ENCODE data around the gene ADAM22. TPM values are rescaled to one million over a fixed set of nuclear protein-coding genes. Genes with fewer than 3 reads are reported as not detected.
"Not testable (repeated sequence)": the region's sequence is repeated elsewhere in the genome, so short reads cannot be mapped to it uniquely, and the experiment has no call there.

Gene ADAM22
- total and polyA plus RNA-seq, 7 donors = 0.09 to 7.0 (median 0.42) TPM

DNA sequence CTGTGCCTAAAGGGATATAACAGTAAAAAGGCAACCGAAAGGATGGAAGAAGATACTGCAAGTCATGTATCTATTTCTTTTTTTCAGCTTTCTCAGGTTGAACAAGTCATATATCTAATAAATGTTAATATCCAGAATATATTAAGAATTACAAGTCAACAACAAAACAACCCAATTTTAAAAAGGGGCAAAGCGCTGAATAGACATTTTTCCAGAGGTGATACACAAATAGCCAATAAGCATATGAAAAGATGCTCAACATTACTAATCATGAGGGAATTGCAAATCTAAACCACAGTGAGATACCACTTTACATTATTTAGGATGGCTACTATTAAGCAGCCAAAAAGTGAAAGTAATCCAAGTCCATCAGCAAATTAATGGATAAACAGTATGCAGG is 34.8 kb upstream of the ADAM22 start:
- Histone ChIP-seq H3K9me3 (no peaks in the 10 kb centered on the region), H3K4me3 (no peak overlapping the region), H3K27ac (no peak overlapping the region), H3K4me1 (no peaks in the 10 kb centered on the region), H3K27me3 (ENCODE audit: insufficient read depth in 3 of 3, low read length in 2 of 3) (no peaks in the 10 kb centered on the region), H3K36me3 (ENCODE audit: insufficient read depth in 1 of 2, low read depth in 1 of 2) (peaks cover 0 to 45% of the 10 kb centered on the region in 2 donors)
- TF ChIP-seq, protein P1, sequence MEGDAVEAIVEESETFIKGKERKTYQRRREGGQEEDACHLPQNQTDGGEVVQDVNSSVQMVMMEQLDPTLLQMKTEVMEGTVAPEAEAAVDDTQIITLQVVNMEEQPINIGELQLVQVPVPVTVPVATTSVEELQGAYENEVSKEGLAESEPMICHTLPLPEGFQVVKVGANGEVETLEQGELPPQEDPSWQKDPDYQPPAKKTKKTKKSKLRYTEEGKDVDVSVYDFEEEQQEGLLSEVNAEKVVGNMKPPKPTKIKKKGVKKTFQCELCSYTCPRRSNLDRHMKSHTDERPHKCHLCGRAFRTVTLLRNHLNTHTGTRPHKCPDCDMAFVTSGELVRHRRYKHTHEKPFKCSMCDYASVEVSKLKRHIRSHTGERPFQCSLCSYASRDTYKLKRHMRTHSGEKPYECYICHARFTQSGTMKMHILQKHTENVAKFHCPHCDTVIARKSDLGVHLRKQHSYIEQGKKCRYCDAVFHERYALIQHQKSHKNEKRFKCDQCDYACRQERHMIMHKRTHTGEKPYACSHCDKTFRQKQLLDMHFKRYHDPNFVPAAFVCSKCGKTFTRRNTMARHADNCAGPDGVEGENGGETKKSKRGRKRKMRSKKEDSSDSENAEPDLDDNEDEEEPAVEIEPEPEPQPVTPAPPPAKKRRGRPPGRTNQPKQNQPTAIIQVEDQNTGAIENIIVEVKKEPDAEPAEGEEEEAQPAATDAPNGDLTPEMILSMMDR (IDR thresholded peaks at IDR 0.05) = no peak
- intact Hi-C loops (cut with DNase I) = no loop called here
- 98 to 99% (median 98%) methylated on average over 2 of the region's 2 CpGs for WGBS, 3 donors
- ATAC-seq (no peak), DNase-seq (no peak)

DNA sequence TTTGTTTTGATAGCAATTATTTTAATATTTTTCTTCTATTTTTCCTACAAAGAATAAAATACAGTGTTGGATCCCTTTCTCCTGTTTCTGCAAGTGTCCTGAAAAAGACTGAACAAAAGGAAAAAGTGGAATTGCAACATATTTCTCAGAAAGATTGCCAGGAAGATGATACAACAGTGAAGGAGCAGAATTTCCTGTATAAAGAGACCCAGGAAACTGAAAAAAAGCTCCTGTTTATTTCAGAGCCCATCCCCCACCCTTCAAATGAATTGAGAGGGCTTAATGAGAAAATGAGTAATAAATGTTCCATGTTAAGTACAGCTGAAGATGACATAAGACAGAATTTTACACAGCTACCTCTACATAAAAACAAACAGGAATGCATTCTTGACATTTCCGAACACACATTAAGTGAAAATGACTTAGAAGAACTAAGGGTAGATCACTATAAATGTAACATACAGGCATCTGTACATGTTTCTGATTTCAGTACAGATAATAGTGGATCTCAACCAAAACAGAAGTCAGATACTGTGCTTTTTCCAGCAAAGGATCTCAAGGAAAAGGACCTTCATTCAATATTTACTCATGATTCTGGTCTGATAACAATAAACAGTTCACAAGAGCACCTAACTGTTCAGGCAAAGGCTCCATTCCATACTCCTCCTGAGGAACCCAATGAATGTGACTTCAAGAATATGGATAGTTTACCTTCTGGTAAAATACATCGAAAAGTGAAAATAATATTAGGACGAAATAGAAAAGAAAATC is 26.7 kb upstream of the ADAM22 start:
- H3K4me1 ChIP-seq; DNase-seq; ATAC-seq; intact Hi-C loops (cut with DNase I); H3K9me3 ChIP-seq; H3K27ac ChIP-seq; H3K4me3 ChIP-seq; H3K27me3 ChIP-seq (ENCODE audit: insufficient read depth in 3 of 3, low read length in 2 of 3): not testable (repeated sequence)
- 94 to 97% (median 97%) methylated on average over 3 of the region's 3 CpGs for WGBS, 3 donors
- peaks cover 0 to 15% of the 10 kb centered on the region in 2 donors for H3K36me3 ChIP-seq (ENCODE audit: insufficient read depth in 1 of 2, low read depth in 1 of 2)

DNA sequence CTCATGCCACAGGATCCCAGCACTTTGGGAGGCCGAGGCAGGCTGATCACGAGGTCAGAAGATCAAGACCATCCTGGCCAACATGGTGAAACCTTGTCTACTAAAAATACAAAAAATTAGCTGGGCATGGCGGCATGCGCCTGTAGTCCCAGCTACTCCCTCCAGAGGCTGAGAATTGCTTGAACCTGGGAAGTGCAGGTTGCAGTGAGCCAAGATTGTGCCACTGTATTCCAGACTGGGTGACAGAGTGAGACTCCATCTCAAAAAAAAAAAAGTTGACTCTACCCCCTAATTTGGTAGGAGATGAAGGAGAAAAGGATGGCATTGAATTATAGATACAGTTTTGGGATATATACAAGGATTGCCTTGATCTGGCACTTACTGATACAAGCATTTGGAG is 25.2 kb upstream of the ADAM22 start:
- H3K9me3 ChIP-seq; ATAC-seq; H3K4me1 ChIP-seq; H3K27me3 ChIP-seq (ENCODE audit: insufficient read depth in 3 of 3, low read length in 2 of 3); H3K27ac ChIP-seq; intact Hi-C loops (cut with DNase I); H3K4me3 ChIP-seq; DNase-seq: not testable (repeated sequence)
- H3K36me3 ChIP-seq (ENCODE audit: insufficient read depth in 1 of 2, low read depth in 1 of 2) = peaks cover 0 to 15% of the 10 kb centered on the region in 2 donors
- WGBS, 3 donors = 98 to 99% (median 99%) methylated on average over 4 of the region's 4 CpGs

DNA sequence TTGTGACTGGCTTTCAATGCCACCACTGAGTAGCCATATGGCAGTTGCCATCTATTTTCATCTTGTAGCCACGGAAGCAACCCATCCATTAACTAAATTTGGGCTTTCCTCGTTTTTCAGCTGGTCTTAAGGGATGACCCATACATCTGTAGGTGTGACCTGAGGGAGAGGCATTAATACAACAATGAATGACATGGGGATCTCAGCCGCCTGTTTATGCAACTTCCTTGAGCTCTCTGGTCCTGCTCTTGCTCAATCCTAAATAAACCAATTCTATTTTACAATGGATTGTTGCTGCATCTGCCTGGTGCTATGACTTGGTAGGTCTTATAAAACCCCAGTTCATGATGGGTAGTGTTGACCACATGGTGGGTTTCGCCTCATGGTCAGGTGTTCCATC is 21.9 kb upstream of the ADAM22 start:
- H3K4me3 ChIP-seq = no peak overlapping the region
- intact Hi-C loops (cut with DNase I) = no loop called here

DNA sequence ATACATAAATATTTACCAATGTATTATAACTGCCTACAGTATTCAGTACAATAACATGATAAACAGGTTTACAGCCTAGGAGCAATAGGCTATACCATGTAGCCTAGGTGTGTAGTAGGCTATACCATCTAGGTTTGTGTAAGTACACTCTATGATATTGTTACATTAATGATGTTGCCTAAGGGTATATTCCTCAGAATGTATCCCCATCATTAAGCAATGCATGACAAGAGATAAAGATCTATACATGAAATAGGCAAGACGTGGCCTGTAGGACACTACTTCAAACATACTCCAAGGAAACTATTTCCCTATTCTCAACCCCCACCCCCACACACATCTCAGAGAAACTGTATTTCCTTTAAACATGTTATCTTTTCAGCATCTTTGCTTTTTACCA is 15.3 kb upstream of the ADAM22 start:
- no peak overlapping the region for H3K4me3 ChIP-seq
- no peaks in the 10 kb centered on the region for H3K4me1 ChIP-seq
- no peaks in the 10 kb centered on the region for H3K27me3 ChIP-seq (ENCODE audit: insufficient read depth in 3 of 3, low read length in 2 of 3)
- DNase-seq = no peak
- intact Hi-C loops (cut with DNase I) = no loop called here
- H3K9me3 ChIP-seq = no peaks in the 10 kb centered on the region
- no peaks in the 10 kb centered on the region for H3K36me3 ChIP-seq (ENCODE audit: insufficient read depth in 1 of 2, low read depth in 1 of 2)
- TF ChIP-seq, protein P1 (IDR thresholded peaks at IDR 0.05) = no peak
- 80 to 96% (median 85%) methylated on average over 1 of the region's 1 CpG for WGBS, 3 donors
- ATAC-seq = no peak
- no peak overlapping the region for H3K27ac ChIP-seq

More for the DNA sequence above, 21.9 kb upstream of the ADAM22 start:
- no peak for DNase-seq
- no peak for ATAC-seq
- Histone ChIP-seq H3K4me1 (no peaks in the 10 kb centered on the region), H3K36me3 (ENCODE audit: insufficient read depth in 1 of 2, low read depth in 1 of 2) (peaks cover 0 to 9% of the 10 kb centered on the region in 2 donors), H3K27ac (no peak overlapping the region), H3K27me3 (ENCODE audit: insufficient read depth in 3 of 3, low read length in 2 of 3) (no peaks in the 10 kb centered on the region), H3K9me3 (no peaks in the 10 kb centered on the region)
- WGBS, 3 donors = 91 to 92% (median 92%) methylated on average over 4 of the region's 4 CpGs
- TF ChIP-seq, protein P1 (IDR thresholded peaks at IDR 0.05) = no peak

Data from psoas muscle (tissue), 8 donors.